Loucy (cell line): Measurements from ENCODE around the gene PCID2.

Source experiments
- H2AFZ ChIP-seq: fragments of 200-600 bp; sonication (generic); 2 replicates; pipeline ENCODE4 v1.6.0; 2016; ENCODE audit warnings: antibody characterized with exemption, mild to moderate bottlenecking, low read length, moderate library complexity
- H3F3A ChIP-seq: fragments of 200-600 bp; 2 replicates; pipeline ENCODE4 v1.6.0; 2016; ENCODE audit warnings: antibody characterized with exemption, low read depth, mild to moderate bottlenecking
- H3K27me3 ChIP-seq: fragments of 200-600 bp; sonication (generic); 2 replicates; pipeline ENCODE4 v1.6.1; 2014; ENCODE audit warnings: low read length, mild to moderate bottlenecking; ENCODE audit not compliant: insufficient read depth, poor library complexity, severe bottlenecking
- H3K36me3 ChIP-seq: fragments of 200-600 bp; sonication (generic); 2 replicates; pipeline ENCODE4 v1.6.1; 2016; ENCODE audit warnings: low read length; ENCODE audit not compliant: insufficient read depth
- H3K4me1 ChIP-seq: fragments of 200-600 bp; sonication (generic); 2 replicates; pipeline ENCODE4 v1.5.1; 2014; ENCODE audit warnings: low read length, mild to moderate bottlenecking; ENCODE audit not compliant: insufficient read depth, poor library complexity, severe bottlenecking
- H3K4me2 ChIP-seq: fragments of 200-600 bp; sonication (generic); 2 replicates; pipeline ENCODE4 v1.6.0; 2014; ENCODE audit warnings: antibody characterized with exemption, low read length, low read depth, mild to moderate bottlenecking; ENCODE audit not compliant: poor library complexity, severe bottlenecking
- H3K4me3 ChIP-seq: fragments of 200-600 bp; sonication (generic); 2 replicates; pipeline ENCODE4 v1.5.1; 2014; ENCODE audit warnings: low read length, mild to moderate bottlenecking, mixed read lengths; ENCODE audit not compliant: poor library complexity, severe bottlenecking
- H3K79me2 ChIP-seq: fragments of 200-600 bp; sonication (generic); 2 replicates; pipeline ENCODE4 v1.6.1; 2014; ENCODE audit warnings: low read length; ENCODE audit not compliant: insufficient read depth
- H3K9ac ChIP-seq: fragments of 200-600 bp; sonication (generic); 2 replicates; pipeline ENCODE4 v1.6.0; 2014; ENCODE audit warnings: mild to moderate bottlenecking, low read depth, low read length, moderate library complexity; ENCODE audit not compliant: poor library complexity, severe bottlenecking
- H3K9me2 ChIP-seq: fragments of 200-600 bp; sonication (generic); replicated peaks from 2 replicates; pipeline ENCODE4 v1.6.1; 2016; ENCODE audit warnings: low read depth, low read length, mixed read lengths
- H3K9me3 ChIP-seq: fragments of 200-600 bp; sonication (generic); 2 replicates; pipeline ENCODE4 v1.6.1; 2014; ENCODE audit warnings: mild to moderate bottlenecking, antibody characterized with exemption, low read length, low read depth; ENCODE audit not compliant: insufficient read depth
- H4K20me1 ChIP-seq: fragments of 200-600 bp; sonication (generic); 2 replicates; pipeline ENCODE4 v1.6.0; 2014; ENCODE audit warnings: antibody characterized with exemption, low read length, mild to moderate bottlenecking; ENCODE audit not compliant: insufficient read depth, poor library complexity, severe bottlenecking
- CTCF ChIP-seq: fragments of 200-600 bp; sonication (generic); conservative IDR thresholded peaks from 2 replicates; pipeline ENCODE4 v1.5.1; 2014; ENCODE audit warnings: mild to moderate bottlenecking, antibody characterized with exemption, low read length
- EZH2phosphoT487 ChIP-seq: fragments of 200-600 bp; IDR thresholded peaks from 2 replicates; pipeline ENCODE4 v1.6.1; 2018; ENCODE audit warnings: antibody characterized with exemption, mild to moderate bottlenecking, moderate library complexity, borderline replicate concordance

The PCID2 gene

DNA sequence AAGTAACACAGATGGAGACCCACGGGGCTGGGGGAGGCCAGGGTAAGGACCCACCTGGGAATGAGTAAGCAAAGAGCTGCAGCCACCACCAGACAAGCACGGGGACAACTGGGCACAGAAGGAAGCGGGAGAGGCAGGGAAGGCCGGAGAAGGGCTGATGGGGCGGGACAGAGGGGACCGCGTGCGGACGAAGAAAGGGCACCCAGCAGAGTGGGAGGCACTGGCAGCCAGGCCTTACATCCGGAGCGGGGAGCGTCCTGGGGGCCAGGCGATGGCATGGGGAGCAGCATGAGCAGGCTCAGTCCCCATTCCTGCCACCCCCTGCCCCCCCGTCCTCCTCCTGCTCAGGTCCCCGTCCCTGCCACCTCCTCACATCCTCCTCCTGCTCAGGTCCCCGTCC is 47.0 kb downstream of the PCID2 start:
- no peak overlapping the region for H3K4me3 ChIP-seq
- H3K9ac ChIP-seq: no peak overlapping the region
- no peaks in the 10 kb centered on the region for H3F3A ChIP-seq
- H3K79me2 ChIP-seq: no peaks in the 10 kb centered on the region
- no peaks in the 10 kb centered on the region for H3K9me3 ChIP-seq
- no peaks in the 10 kb centered on the region for H3K9me2 ChIP-seq
- no peaks in the 10 kb centered on the region for H4K20me1 ChIP-seq
- H3K4me2 ChIP-seq: no peak overlapping the region
- no peaks in the 10 kb centered on the region for H3K36me3 ChIP-seq
- H3K4me1 ChIP-seq: no peaks in the 10 kb centered on the region
- H2AFZ ChIP-seq: no peak overlapping the region
- TF ChIP-seq EZH2phosphoT487 (no peak), CTCF (no peak)
- no peaks in the 10 kb centered on the region for H3K27me3 ChIP-seq

DNA sequence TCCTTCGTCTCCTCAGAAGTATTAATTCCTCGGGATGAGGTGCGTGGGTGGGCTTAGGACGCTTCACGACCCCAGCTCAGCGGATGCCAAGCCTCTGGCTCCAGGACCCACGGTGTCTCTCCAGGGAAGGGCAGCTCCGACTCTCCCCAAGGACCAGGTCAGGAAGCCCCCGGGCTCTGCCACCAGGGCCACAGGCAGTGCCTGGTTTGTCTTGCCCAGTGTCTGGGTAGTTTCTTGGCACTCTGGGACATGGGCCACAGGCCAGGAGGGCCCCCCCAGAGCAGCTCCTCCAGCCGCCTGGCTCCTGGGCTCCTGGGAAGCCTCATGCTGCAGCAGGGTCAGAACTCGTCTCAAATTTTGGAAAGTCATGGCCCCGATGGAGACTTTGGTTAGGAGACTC is 47.5 kb downstream of the PCID2 start:
- no peaks in the 10 kb centered on the region for H4K20me1 ChIP-seq
- no peak overlapping the region for H3K4me3 ChIP-seq
- no peak overlapping the region for H2AFZ ChIP-seq
- no peak overlapping the region for H3K4me2 ChIP-seq
- H3K9ac ChIP-seq: no peak overlapping the region
- no peaks in the 10 kb centered on the region for H3K79me2 ChIP-seq
- H3K9me2 ChIP-seq: no peaks in the 10 kb centered on the region
- H3K4me1 ChIP-seq: no peaks in the 10 kb centered on the region
- no peaks in the 10 kb centered on the region for H3K36me3 ChIP-seq
- no peaks in the 10 kb centered on the region for H3F3A ChIP-seq
- TF ChIP-seq EZH2phosphoT487 (no peak), CTCF (no peak)
- H3K27me3 ChIP-seq: no peaks in the 10 kb centered on the region
- H3K9me3 ChIP-seq: no peaks in the 10 kb centered on the region

GRCh38 chr13:113159701-113160100 is 48.8 kb downstream of the PCID2 start:
- H3K4me3 ChIP-seq: no peak overlapping the region

More at GRCh38 chr13:113159701-113160100, 48.8 kb downstream of the PCID2 start:
- TF ChIP-seq CTCF (no peak), EZH2phosphoT487 (no peak)
- Histone ChIP-seq H3K79me2 (no peaks in the 10 kb centered on the region), H3F3A (no peaks in the 10 kb centered on the region), H3K9ac (no peak overlapping the region), H3K4me2 (no peak overlapping the region), H3K27me3 (no peaks in the 10 kb centered on the region), H3K9me3 (no peaks in the 10 kb centered on the region), H3K36me3 (no peaks in the 10 kb centered on the region), H3K4me1 (peaks cover 4% of the 10 kb centered on the region), H2AFZ (no peak overlapping the region), H4K20me1 (no peaks in the 10 kb centered on the region), H3K9me2 (no peaks in the 10 kb centered on the region)
